Bone marrow (tissue), 2 donors: ENCODE data around the gene CRTC3.
"Not testable (repeated sequence)": the region's sequence is repeated elsewhere in the genome, so short reads cannot be mapped to it uniquely, and the experiment has no call there.

Experiments used
- DNase-seq, 2 donors: peaks; one replicate each; lab custom pipeline; 2025; lab: John Stamatoyannopoulos, UW

CRTC3 gene

DNA sequence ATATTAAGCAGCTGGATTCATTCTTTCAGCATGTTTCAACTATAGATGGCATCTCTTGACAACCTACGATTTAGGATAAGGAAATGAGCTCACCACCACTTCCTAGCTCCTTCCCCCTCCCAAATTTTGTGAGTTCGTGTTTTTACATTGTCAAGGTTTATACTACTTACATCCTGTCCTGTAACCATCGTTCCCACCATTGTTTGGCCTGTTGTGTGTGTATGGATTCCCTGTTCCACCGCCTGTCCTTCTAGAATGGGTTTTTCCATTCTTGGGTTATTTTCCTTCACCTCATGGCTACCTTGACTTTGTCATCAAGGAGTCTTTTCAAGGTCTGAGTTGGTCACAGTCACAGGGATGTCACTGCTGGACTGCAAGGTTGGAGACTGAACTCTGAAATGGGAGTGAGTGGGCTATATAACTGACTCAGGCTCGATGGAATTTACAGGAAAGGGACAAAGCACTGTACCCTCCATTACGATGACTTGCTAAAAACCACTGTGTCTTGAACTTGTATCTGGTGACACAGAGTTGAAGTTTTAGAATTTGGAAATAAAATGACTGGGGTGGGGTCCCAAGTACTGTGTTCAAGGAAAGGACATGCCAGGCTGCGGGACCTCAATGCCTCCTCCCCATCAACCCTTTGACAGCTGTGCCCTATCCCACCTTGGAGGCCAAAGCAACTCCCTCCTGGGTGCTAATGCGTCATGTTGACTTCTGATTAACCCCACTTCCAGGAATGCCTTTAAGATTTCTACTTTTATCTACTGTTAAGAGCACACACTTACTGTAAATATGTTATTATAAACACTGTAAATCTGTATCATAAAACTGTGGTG, 120.6 kb downstream of the CRTC3 start:
- DNase-seq, result peak in 1 of 2 donors; percentile 88

DNA sequence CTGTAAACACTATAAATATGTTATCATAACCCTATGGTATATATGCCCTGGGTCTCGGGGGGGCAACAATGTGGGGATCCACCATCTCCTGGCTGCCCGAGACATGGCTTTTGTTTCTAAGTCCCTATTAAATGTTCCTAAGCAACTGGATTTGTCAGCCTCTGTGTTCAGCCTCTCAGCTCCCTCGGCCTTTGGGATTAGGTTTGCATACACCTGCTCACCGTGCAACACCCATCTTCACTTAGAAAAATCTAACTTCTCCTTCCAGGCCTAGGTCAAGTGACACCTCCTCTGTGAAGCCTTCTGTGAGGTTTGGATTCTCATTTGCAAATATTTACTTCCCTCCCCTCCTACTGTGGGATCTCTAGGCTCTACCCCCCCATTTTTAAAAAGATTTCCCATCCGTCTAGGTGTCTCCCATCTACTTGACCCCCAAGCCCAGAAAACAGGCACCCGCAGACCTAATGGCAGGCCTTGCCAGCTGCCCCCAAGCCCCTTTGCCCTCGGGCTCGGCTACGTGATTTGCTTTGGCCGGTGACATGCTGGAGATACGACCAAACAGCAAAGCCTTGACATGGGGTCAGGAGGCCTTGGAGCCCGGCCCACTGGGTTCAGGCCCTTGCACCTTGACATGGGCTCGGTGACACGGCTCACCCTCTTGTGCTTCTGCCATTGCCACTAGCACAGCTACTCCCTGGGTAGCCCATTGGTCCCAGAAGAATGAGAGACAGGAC, 121.4 kb downstream of the CRTC3 start:
- DNase-seq, result no peak

- DNase-seq, result peak in 1 of 2 donors; percentile 51
Measured at GRCh38 chr15:90654233-90655136, 124.8 kb downstream of the CRTC3 start.

DNA sequence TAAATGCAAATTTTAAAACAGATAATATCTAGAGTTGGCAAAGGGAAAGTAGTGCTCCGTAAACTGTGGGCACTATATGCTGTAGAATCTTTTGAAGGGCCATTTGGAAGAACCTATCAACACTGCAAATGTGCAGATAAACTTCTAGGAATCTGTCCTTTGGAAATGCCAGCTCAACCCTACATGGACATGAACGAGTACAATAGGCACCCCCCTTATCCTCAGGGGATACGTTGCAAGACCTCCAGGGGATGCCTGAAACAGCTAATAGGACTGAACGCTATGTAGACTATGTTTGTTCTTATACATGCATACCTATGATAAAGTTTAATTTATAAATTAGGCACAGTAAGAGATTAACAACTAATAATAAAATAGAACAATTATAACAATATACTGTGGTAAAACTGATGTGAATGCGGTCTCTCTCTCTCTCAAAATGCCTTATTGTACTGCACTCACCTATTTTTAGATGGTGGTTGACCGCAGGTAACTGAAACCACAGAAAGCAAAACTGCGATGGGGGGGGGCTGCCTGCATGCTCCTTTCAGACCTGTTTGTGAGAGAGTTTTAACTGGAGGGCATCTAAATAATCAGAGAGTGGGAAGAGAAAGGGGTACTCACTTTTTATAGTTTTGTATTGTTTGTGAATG, 127.9 kb downstream of the CRTC3 start:
- peak in 1 of 2 donors; percentile 36 for DNase-seq

- no peak for DNase-seq
Measured at GRCh38 chr15:90659481-90659880, 129.8 kb downstream of the CRTC3 start.

DNA sequence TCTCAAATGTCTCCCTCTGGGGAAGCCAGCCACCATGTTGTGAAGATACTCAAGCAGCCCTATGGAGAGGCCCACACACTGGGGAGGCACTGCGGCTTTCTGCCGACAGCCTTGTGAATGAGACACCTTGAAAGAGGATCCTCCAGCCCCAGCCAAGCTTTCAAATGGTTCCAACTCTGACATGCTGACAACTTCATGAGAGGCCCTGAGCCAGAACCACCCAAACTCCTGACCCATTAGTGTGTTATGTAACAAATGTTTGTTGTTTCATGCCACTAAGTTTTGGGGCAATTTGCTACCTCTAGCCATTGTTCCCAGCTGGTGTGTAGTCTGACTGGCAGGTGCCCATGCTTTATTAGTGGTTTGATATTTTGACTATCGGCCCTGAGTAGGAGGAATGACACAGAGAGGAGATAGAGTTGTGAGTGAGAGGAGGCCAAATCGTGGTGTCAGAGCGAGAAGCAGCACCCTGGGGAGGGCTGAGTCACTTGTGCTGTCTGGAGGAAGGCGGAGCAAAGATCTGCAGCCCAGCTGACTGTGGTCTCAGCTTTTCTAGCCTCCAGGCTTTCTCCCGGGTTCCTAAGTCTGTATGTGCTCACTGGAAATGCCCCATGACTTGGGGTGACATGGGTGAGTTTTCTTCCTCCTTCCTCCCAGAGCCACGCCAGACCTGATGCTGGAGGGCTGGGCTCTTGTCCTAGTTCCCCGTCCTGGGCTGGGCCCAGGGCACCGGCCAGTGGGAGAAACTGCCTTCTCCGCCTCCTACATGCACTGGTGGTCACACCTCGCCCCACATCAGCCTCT, 130.7 kb downstream of the CRTC3 start:
- DNase-seq, result peak; percentile 58 to 94

DNA sequence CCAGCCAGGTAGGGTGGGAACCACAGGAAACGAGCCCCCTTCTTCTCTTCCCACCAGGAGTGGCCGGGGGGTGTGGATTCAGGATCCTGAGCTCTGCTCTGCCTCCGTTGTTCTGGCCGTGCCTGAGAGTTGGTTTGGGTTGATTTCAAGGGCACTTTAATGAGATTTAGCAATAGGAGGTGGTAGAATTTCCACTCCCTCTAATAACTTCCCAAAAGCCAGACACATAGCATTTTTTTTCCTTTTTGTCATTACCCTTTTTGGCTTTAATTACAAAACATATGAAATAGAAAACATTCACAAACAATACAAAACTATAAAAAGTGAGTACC, 131.2 kb downstream of the CRTC3 start:
- not testable (repeated sequence) for DNase-seq

- DNase-seq, result not testable (repeated sequence)
Measured at GRCh38 chr15:90664081-90664461, 134.3 kb downstream of the CRTC3 start.

DNA sequence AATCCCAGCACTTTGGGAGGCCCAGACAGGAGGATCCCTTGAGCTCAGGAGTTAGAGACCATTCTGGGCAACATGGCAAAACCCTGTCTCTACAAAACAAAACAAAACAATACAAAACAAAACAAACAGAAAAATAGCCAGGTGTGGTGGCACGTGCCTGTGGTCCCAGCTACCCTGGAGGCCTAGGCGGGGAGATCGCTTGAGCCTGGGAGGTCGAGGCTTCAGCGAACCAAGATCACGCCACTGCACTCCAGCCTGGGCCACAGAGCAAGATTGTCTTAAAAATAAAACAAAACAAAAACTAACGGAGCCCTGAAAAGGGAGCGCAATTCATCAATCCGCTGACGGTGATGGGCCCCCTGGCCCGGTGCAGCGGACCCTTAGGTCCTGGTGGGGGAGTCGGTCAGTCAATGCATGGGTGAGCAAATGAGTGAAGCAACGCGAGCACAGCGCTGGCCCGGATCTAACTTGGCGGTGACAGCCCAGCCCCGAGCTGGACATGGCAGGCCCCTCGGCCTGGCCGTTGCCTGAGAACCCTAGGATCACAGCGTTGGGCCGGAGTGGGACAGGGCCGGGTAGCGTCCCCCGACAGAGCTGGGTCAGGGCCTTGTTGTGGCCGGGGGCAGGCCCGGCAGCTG, 135.0 kb downstream of the CRTC3 start:
- DNase-seq, result peak in 1 of 2 donors; percentile 30

GRCh38 chr15:90665288-90666134, 135.8 kb downstream of the CRTC3 start:
- peak; percentile 28 to 42 for DNase-seq

DNA sequence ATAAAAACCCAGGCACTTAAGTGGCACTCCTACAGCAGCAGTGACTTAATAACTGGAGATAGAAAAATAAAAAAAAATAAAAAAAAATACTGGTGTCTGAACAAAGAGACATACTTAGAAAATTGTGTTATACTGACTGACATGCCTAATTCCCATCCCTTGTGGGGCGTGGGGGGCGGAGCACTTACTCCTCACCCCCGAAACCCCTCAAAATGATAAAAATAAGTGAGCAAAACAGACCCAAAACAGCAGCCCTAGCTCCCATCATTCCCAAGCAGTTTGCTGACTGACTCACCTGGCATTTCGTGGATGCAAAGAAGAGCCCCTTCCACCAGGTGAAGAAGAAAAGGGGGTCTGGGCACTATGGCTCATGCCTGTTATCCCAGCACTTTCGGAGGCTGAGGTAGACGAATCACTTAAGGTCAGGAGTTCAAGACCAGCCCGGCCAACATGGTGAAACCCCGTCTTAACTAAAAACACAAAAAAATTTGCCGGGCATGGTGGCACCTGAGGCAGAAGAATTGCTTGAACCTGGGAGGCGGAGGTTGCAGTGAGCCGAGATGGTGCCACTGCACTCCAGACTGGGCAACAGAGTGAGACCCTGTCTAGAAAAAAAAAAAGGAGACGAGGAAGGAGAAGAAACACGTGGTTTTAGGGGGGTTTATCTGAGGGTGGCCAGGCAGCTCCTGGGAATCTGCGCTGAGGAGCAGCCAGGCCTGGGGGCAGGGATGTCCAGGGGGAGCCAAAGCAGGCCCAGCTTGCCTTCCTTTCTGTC, 136.6 kb downstream of the CRTC3 start:
- DNase-seq, result no peak

DNA sequence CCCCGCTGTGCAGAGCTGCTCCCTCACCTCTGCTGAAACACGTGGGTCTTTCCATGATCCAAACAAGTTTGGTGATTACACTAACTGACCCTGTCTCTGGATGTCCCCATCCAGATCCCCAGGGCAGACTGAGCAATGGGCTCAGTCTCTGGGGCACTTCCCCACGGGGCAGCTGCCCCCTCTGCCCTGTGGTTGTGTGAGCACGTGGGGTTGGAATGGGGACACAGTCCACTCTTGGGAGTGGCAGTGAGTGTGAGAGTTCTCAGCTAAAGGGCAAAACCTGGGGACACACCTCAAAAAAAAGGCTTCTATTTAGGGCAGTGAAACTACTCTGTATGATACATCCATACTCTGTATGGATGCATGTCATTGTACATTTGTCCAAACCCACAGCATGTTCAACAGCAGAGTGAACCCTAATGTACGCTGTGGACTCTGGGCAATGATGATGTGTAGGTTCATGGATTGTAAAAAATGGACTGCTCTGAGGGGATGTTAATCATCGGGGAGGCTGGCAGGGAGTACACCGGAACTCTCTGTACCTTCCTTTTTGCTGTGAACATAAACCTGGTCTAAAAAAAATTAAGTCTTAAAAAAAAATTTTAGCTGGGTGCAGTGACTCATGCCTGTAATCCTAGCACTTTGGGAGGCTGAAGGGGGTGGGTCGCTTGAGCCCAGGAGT, 137.5 kb downstream of the CRTC3 start:
- DNase-seq, result peak in 1 of 2 donors; percentile 87

GRCh38 chr15:90667755-90668345, 138.1 kb downstream of the CRTC3 start:
- DNase-seq, result not testable (repeated sequence)

- DNase-seq, result not testable (repeated sequence)
Measured at GRCh38 chr15:90670631-90671030, 140.9 kb downstream of the CRTC3 start.

DNA sequence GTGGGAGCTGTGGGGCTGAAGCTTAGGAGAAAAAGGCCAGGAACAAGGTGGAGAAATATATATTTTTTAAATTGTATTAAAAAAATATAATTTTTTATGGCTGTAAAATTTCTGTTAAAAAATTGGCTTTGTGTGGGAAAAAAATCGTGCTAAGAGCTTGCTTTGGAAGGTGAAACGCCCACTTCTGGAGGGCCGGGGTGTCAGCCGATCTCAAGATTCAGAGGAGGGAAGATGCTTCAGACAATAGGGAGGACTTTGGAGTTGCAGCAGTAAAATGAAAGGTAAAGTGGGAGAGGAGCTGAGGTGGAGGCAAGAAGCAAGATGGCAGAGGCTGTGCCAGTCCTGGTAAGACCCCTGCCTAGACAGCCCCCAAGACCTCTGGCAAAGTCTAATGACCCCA, 141.5 kb downstream of the CRTC3 start:
- DNase-seq, result no peak

DNA sequence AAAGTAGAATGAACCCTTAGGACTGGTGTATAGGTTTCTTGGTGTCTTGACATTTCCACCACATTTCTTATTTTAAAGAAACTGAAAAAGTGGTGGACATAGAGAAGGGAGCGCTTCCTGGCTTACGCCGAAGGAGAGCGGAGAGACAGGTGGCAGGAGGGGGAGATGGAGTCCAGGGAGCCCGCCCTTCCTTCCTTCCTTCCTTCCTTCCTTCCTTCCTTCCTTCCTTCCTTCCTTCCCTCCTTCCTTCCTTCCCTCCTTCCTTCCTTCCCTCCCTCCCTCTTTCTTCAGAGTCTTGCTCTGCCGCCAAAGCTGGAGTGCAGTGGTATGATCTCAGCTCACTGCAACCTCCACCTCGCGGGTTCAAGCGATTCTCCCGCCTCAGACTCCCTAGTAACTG, 143.6 kb downstream of the CRTC3 start:
- DNase-seq, result not testable (repeated sequence)

- DNase-seq, result no peak
Measured at GRCh38 chr15:90674476-90674875, 144.8 kb downstream of the CRTC3 start.

GRCh38 chr15:90675464-90675863, 145.7 kb downstream of the CRTC3 start:
- no peak for DNase-seq
